ENCODE data around the gene NELFB. TPM values are rescaled to one million over a fixed set of nuclear protein-coding genes. Genes with fewer than 3 reads are reported as not detected.

Gene NELFB
- total and polyA plus RNA-seq, 9 of the 15 experiments (the other 6 are each of a cell fraction or from before 2014, with no cell fraction given), result 0.24 to 84.0 (median 29.7) TPM

DNA sequence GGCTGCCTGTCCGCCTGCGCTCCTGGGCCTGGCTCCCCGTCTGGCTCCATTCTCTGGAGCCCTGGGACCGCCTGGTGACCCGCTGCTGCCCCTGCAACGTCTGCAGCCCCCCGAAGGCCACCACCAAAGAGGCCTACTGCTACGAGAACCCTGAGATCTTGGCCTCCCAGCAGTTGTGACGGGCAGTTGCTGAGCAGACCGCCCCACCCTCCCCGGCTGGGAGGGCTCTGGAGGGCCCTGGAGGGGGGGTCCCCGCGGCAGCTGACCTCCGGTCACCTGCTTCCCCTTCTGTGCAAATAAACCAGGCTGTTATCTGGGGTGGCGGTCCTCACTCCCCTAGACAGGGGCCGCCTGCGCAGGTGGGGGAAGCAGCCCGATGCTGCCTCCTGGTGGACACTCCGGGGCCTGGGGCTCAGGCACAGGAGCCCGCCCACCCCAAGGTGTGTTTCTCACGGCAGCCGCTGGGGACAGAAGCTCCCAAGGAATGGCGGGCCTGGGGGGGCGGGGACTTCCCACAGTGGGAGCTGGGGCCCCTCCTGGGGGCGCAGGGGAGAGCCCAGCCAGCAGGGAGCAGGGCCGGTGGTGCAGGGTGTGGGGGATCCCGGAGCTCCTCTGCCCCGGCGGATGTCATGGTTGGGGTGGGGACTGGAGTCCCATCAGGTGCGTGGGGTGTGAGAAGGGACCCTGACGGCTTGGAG is 18.7 kb upstream of the NELFB start (continued):
- TF ChIP-seq, protein P1, sequence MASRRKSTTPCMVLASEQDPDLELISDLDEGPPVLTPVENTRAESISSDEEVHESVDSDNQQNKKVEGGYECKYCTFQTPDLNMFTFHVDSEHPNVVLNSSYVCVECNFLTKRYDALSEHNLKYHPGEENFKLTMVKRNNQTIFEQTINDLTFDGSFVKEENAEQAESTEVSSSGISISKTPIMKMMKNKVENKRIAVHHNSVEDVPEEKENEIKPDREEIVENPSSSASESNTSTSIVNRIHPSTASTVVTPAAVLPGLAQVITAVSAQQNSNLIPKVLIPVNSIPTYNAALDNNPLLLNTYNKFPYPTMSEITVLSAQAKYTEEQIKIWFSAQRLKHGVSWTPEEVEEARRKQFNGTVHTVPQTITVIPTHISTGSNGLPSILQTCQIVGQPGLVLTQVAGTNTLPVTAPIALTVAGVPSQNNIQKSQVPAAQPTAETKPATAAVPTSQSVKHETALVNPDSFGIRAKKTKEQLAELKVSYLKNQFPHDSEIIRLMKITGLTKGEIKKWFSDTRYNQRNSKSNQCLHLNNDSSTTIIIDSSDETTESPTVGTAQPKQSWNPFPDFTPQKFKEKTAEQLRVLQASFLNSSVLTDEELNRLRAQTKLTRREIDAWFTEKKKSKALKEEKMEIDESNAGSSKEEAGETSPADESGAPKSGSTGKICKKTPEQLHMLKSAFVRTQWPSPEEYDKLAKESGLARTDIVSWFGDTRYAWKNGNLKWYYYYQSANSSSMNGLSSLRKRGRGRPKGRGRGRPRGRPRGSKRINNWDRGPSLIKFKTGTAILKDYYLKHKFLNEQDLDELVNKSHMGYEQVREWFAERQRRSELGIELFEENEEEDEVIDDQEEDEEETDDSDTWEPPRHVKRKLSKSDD (conservative IDR thresholded peaks at IDR 0.05; ENCODE audit: low read length), result no peak; the same call in 1 of the 2 replicates
- peak; percentile 87 for TF ChIP-seq CBFA2T2 (conservative IDR thresholded peaks at IDR 0.05)
- TF ChIP-seq, protein P2, sequence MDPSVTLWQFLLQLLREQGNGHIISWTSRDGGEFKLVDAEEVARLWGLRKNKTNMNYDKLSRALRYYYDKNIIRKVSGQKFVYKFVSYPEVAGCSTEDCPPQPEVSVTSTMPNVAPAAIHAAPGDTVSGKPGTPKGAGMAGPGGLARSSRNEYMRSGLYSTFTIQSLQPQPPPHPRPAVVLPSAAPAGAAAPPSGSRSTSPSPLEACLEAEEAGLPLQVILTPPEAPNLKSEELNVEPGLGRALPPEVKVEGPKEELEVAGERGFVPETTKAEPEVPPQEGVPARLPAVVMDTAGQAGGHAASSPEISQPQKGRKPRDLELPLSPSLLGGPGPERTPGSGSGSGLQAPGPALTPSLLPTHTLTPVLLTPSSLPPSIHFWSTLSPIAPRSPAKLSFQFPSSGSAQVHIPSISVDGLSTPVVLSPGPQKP (CRISPR knock-in tag; IDR thresholded peaks at IDR 0.05), result no peak
- no peak for TF ChIP-seq ZKSCAN8 (CRISPR knock-in tag; IDR thresholded peaks at IDR 0.05)
- peak; percentile 89 to 91 for TF ChIP-seq NRF1 (conservative IDR thresholded peaks at IDR 0.05 in 1 of 2, IDR thresholded peaks at IDR 0.05 in 1 of 2)
- TF ChIP-seq, protein P3, sequence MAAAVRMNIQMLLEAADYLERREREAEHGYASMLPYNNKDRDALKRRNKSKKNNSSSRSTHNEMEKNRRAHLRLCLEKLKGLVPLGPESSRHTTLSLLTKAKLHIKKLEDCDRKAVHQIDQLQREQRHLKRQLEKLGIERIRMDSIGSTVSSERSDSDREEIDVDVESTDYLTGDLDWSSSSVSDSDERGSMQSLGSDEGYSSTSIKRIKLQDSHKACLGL (CRISPR knock-in tag; IDR thresholded peaks at IDR 0.05; ENCODE audit: borderline replicate concordance, poor library complexity, severe bottlenecking), result no peak
- no peak for TF ChIP-seq SPI1 (IDR thresholded peaks at IDR 0.05; ENCODE audit: borderline replicate concordance, low read depth, low read length)
- TF ChIP-seq, protein P4, sequence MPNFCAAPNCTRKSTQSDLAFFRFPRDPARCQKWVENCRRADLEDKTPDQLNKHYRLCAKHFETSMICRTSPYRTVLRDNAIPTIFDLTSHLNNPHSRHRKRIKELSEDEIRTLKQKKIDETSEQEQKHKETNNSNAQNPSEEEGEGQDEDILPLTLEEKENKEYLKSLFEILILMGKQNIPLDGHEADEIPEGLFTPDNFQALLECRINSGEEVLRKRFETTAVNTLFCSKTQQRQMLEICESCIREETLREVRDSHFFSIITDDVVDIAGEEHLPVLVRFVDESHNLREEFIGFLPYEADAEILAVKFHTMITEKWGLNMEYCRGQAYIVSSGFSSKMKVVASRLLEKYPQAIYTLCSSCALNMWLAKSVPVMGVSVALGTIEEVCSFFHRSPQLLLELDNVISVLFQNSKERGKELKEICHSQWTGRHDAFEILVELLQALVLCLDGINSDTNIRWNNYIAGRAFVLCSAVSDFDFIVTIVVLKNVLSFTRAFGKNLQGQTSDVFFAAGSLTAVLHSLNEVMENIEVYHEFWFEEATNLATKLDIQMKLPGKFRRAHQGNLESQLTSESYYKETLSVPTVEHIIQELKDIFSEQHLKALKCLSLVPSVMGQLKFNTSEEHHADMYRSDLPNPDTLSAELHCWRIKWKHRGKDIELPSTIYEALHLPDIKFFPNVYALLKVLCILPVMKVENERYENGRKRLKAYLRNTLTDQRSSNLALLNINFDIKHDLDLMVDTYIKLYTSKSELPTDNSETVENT (CRISPR knock-in tag; IDR thresholded peaks at IDR 0.05), result no peak
- TF ChIP-seq, protein P5, sequence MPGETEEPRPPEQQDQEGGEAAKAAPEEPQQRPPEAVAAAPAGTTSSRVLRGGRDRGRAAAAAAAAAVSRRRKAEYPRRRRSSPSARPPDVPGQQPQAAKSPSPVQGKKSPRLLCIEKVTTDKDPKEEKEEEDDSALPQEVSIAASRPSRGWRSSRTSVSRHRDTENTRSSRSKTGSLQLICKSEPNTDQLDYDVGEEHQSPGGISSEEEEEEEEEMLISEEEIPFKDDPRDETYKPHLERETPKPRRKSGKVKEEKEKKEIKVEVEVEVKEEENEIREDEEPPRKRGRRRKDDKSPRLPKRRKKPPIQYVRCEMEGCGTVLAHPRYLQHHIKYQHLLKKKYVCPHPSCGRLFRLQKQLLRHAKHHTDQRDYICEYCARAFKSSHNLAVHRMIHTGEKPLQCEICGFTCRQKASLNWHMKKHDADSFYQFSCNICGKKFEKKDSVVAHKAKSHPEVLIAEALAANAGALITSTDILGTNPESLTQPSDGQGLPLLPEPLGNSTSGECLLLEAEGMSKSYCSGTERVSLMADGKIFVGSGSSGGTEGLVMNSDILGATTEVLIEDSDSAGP (CRISPR knock-in tag; IDR thresholded peaks at IDR 0.05), result no peak
- TF ChIP-seq ZNF586 (CRISPR knock-in tag; conservative IDR thresholded peaks at IDR 0.05), result no peak
- TF ChIP-seq CXXC5 (CRISPR knock-in tag; IDR thresholded peaks at IDR 0.05), result peak; percentile 80
- TF ChIP-seq GABPA (tag; conservative IDR thresholded peaks at IDR 0.05; ENCODE audit: low read depth), result no peak
- TF ChIP-seq BDP1 (IDR thresholded peaks at IDR 0.05; ENCODE audit: insufficient read depth, insufficient read length), result no peak
- TF ChIP-seq RBBP5 (IDR thresholded peaks at IDR 0.05; ENCODE audit: borderline replicate concordance, insufficient read depth, low read length, poor library complexity, severe bottlenecking), result no peak
- no peak for TF ChIP-seq KHSRP (IDR thresholded peaks at IDR 0.05)
- TF ChIP-seq SOX6 (IDR thresholded peaks at IDR 0.05), result peak; percentile 81
- TF ChIP-seq NFRKB (IDR thresholded peaks at IDR 0.05; ENCODE audit: low read depth), result no peak
- no peak for TF ChIP-seq BMI1 (IDR thresholded peaks at IDR 0.05; ENCODE audit: low read length)
